SU-DHL-6 (cell line): Measurements from ENCODE around the gene SOX14.

Source experiments
- CTCF ChIP-seq: fragments of 200-600 bp; sonication (generic); IDR thresholded peaks from one replicate; pipeline ENCODE4 v1.5.1; 2017; ENCODE audit warnings: antibody characterized with exemption, mild to moderate bottlenecking, low read length, moderate library complexity; ENCODE audit not compliant: insufficient read depth, poor library complexity, severe bottlenecking
- EZH2phosphoT487 ChIP-seq: fragments of 200-600 bp; sonication (generic), shearing (Covaris generic); conservative IDR thresholded peaks from 2 replicates; pipeline ENCODE4 v1.6.1; 2018; ENCODE audit warnings: mild to moderate bottlenecking, antibody characterized with exemption, low read length, moderate library complexity, mixed read lengths

- TF ChIP-seq CTCF (no peak), EZH2phosphoT487 (no peak)
Observed at GRCh38 chr3:137724240-137724639, 39.9 kb upstream of the SOX14 start.
